HG02884 (cell line): ENCODE results near the gene MYO1D.
"Not testable (repeated sequence)": the region's sequence is repeated elsewhere in the genome, so short reads cannot be mapped to it uniquely, and the experiment has no call there.

Source experiments
- ATAC-seq: cut with Tn5 transposase; IDR thresholded peaks from one replicate; pipeline ENCODE4 v1.9.1; 2021; ENCODE audit warnings: mild to moderate bottlenecking, moderate library complexity; ENCODE audit not compliant: unreplicated experiment

MYO1D gene

DNA sequence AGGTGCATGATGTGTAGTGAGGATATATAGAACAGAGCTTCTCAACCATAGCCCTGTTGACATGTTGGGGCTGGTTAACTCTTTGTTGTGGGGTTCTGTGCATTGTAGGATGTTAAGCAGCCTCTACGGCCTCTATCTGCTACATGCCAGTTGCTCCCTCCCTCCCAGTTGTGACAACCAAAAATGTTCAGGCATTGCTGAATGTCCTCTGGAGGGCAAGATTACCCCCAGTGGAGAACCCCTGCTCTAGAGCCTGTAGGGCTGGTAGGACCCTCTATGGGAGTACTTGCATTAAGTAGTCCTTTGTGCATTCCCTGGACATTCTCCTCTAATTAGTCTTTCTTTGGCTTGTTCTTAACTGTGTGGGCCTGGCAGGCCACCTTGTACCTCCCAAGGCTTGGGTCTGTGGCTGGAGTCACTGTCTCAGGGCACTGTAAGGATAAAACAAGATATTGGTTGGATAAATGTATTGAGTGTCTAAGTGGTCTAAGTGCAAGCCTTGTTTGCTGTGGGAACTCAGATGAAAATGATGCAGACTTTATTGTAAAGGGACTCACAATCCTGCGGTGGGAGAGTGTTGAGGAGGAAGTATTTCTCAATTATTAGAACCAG is 19.8 kb upstream of the MYO1D start:
- no peak for ATAC-seq

DNA sequence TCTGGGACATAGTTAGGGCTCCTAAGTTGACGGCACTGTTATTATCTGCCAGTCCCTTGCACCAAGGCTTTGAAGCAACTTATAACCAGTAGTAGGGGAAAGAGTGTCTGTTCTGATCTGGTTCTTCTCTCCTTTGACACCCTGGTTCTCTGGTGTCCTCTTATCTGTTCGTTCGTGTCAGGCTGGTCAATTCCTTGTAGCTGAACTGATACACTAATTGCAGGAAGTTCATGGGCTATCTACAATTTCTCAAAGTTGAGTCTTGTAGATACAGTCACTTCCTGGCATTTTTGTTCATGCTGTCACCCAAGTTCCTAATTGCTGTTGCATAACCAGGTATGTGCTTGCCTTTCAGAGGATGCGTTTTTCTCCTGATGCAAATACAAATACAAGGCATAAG is 17.3 kb upstream of the MYO1D start:
- no peak for ATAC-seq

DNA sequence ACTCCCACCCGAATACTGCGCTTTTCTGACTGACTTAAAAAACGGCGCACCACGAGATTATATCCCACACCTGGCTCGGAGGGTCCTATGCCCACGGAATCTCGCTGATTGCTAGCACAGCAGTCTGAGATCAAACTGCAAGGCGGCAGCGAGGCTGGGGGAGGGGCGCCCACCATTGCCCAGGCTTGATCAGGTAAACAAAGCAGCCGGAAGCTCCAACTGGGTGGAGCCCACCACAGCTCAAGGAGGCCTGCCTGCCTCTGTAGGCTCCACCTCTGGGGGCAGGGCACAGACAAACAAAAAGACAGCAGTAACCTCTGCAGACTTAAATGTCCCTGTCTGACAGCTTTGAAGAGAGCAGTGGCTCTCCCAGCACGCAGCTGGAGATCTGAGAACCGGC is 10.5 kb upstream of the MYO1D start:
- ATAC-seq, result not testable (repeated sequence)

DNA sequence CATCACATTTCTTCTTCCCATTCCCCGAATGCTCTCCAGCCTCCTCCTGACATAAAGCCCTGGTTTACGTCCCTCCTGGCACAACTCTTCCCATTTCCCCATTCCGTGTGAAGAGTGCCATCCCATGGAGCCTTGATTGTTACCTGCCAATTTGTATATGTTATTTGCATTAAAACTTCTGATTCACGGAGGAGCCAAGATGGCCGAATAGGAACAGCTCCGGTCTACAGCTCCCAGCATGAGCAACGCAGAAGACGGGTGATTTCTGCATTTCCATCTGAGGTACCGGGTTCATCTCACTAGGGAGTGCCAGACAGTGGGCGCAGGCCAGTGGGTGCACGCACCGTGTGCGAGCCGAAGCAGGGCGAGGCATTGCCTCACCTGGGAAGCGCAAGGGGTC is 10.0 kb upstream of the MYO1D start:
- ATAC-seq, result not testable (repeated sequence)

DNA sequence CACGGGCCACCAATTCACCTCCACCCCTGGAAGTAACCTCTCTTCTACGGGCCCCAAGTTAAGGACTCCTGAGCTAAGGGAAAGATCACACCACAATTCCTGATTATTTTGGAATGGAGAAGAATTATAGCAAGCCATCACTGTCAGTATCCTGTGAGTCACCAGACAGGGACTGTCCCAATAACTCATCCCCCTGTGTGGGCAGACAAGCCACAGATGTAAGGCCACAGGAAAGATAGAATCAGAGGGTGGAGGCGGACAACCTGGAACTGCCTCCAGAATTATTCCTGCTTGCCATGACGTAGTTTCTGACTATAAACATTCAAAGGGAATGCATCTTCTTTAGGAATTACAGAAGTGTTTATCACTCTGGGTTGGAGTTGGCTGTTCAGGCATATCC is 5.8 kb upstream of the MYO1D start:
- ATAC-seq, result no peak

DNA sequence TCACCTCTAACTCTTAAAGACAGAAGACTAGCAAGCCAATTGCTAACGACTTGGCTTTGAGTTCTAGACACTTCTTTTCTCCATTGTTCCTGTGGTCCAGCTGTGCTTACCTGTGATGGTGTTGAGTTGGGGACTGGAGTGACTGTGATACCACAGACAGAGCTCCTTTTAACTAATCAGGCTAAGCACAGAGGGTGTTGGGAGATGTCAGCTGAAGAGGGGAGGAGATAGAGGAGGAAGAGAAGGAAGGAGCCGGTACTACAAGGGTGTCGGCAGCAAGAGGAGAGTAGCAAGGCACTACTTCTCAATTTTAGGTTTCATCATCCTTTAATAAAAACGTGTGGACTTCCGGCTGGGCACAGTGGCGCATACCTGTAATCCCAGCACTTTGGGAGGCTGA is 5.1 kb upstream of the MYO1D start:
- ATAC-seq, result no peak

DNA sequence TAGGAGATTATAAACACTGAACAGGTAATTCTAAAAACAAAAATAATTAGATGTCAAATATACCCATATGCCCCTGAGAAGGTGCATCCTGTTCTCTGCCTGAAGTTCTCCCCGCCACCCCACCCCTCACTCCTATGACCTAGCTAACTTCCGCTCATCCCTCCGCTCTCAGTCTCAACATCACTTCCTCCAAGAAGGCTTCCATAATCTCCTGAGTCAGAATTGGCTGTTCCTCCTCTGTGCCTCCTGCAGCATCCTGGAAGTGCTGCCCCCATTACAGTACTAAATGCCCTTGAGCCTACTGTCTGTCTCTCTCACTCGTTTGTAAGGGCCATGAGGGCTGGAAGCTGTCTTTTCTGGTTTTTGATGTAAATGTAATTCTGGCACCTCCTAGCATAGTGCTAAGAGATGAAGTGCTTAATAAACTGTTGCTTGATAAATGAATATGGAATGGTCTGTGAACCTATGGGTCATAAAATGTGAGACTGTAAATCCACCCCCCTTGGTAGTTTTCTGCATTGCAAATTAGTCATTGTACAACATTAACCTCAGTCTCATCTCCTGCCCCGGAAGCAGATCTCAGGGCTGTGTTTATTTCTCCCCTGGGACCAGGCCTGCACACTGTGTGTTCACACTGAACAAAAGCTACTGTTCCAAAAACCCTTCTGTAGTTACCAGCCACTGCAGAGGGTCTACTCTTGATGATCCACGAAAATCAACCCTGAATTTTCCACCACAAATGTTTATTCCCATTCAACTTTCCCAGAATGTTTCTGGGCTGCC is 3.9 kb upstream of the MYO1D start:
- no peak for ATAC-seq

DNA sequence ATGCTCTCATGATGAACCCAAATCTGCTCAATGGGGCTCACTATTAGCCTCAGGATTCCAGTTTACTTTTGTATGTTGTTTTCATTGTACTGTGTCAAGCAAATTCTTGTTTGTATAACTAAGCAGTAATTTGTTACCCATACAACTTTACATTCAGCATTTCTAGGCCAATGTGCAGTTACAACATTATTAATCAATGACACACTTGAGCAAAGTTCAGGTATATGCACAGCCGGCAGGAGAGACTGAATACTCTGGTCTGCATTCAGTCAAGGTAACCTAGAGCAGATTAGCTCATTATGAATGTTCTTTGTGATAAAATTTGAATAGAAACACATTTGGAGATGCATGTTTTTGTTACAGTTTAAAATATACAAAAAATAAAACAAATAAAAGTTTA is 2.2 kb upstream of the MYO1D start:
- no peak for ATAC-seq

DNA sequence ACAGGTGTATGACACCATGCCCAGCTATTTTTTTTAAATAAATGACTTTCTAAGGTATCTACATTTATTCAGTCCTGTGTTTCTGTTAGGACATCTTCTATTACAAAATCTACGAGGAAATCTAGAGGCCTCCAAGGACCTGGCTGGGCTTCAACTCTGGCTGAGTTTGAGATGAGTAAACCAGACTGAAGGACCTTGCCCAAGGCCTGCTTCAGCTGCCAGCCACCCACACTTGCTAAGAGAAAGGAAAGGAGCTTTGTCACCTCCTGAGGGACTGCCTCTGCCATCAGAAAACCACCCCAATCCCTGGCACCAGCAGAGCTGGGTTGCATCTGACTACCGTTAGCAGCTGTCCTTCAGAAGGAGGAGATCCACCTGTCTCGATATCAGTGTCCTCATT is 1.3 kb upstream of the MYO1D start:
- no peak for ATAC-seq

DNA sequence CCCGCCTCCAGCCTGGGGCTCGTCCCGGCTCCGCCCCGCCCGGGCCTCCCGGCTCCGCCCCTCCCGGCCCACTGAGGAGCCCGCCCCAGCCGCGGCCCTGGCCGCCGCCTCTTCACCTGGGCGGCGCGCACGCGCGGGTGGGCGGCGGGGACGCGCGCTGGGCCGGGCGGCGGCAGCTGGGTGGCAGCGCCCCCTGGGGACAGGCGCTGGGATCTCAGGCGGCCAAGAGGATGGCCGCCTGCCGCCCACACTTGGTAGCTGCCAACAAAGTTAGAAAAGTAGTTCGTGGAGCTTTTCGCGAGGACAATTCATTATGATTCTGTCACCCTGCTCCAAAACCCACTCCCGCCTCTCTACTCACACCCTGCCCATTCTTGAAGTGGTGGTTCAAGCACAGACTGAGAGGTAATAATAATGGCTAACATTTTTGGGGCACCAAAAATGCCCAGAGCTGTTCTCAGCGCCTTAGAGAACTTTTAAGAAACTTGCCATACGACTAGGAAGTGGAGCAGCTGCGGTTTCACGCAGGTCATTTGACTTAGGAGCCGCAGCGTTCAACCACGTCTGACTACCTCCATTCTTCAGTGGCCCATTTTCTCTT is 340 bp upstream of the MYO1D start:
- ATAC-seq, result peak; percentile 82

DNA sequence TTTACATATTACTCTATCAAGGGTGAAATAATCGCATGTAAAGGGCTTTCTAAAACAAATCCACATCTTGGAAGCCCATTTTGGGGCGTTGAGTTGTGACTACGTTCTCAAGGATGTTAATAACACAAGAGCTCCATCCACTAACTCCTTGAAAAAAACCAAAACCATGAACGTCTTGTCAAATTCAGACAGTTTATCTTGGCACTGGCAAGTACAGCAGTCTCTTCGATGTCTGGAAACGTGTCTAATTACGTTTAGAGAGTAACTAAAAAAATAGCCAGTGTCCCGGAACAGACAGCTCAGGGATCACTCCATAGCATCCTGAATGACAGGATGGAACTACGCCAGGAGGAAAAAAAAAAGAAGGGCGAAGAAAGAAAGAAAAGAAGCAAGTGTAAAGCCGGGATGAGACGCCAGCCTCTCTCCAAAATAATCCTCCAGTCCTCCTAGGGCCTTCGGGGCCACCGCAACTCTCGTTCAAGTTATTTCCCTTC is 954 bp downstream of the MYO1D start:
- ATAC-seq, result no peak

DNA sequence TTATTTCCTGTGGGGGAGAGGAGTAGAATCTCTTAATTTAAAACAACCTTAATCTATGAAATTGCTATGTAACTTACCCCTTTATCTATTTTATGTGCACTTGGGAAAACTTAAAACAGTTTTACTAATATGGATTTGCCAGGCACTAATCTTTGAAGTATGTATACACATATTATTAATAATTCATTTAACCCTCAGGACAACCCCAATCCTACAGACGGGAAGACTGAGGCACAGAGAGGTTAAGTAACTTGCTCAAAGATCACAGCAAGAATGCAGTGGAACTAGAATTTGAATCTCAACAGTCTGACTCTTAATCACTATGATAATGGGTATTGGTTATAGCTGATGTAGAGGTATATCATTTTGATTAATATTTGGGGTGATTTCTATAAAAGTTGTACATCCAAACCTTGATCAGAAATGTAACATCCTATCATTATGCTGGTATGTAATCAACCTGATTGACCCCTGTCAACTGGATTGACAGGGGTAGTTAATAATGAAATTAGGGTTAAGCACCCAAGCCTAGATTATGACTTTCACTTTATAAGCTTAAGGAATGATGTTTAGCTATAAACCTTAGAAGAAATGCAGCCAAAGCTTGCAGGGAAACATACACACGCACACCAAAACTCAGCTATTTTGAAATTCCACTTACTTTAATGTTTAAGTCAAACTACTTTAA is 1.6 kb downstream of the MYO1D start:
- no peak for ATAC-seq

DNA sequence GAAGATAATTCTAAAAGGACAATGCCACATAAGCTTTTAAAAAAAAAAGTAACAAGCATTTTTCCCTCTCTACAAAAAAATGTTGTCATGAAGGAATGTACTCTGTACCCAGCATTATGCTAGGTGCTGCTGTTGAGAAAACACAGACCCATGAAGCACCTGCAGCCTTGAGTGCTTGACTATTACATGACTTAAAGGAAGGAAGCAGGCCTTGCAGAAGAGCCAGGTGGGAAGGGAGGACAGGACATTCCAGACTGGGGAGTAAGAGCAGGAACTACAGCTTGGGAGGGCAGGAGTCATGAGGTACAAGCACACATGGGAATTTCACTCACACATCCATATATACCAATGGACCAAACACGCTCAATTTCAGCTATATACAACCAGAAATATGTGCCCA is 3.8 kb downstream of the MYO1D start:
- ATAC-seq, result no peak

DNA sequence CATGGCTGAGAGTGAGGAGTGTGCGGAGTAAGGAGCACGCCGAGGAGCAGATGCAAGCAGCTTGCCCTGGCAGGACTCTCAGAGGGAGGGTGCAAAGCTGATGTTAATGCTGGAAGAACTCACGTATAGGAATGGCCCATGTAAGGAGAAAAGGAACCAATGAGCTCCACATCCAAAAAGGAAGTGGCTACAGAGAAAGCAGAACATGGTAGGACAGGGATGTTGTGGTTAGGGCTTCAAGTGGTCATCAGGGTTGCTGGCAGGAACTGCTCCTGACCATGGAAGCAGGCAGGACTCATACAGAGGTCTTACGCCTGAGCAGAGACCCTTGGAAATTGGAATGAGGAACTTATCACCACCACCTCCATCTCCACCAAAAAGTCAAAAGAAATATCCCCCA is 5.2 kb downstream of the MYO1D start:
- no peak for ATAC-seq

DNA sequence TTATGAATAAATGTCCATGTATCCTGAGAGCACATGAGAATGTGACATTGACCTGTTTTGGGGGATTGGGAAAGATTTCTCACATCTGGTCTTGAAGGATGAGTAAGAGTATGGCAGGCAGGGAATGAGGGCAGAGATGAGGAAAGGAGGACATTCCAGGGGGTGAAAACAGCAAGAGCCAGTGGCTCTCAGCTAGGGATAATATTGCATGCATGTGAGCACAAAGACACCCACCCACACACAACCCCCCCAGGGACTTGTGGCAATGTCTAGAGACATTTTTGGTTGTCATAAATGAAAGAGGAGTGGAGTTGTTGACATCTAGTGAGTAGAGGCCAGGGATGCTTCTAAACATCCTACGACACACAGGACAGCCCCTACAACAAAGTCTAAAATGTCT is 6.0 kb downstream of the MYO1D start:
- ATAC-seq, result no peak

DNA sequence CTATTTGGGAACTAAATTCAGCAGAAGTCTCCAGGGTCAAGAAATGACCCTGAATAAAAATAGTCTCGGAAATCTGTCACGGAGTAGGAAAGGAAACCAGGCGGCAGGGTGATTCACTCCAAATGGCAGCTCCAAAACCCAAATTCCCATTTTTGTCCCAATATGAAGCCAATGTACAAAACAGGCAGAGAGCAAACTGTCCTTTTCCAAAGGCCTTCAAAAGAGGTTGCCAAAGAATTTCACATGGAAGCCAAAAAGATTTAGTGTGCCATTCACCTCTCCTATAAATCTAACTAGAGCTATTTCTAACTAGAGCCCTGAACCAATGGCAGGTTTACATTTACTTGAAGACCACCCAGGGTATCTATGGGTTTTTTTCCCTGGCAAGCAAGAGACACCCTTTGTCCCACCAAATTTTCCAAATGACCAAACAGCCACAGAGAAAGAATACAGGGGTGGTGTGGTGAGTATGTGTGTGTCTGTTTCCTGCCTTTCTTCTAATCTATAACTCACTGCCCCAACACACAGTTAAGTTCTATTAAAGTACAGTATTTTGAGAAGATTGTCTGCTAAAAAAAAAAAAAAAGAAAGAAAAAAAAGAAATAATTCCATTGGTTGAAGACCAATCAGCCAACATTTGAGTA is 6.8 kb downstream of the MYO1D start:
- no peak for ATAC-seq

DNA sequence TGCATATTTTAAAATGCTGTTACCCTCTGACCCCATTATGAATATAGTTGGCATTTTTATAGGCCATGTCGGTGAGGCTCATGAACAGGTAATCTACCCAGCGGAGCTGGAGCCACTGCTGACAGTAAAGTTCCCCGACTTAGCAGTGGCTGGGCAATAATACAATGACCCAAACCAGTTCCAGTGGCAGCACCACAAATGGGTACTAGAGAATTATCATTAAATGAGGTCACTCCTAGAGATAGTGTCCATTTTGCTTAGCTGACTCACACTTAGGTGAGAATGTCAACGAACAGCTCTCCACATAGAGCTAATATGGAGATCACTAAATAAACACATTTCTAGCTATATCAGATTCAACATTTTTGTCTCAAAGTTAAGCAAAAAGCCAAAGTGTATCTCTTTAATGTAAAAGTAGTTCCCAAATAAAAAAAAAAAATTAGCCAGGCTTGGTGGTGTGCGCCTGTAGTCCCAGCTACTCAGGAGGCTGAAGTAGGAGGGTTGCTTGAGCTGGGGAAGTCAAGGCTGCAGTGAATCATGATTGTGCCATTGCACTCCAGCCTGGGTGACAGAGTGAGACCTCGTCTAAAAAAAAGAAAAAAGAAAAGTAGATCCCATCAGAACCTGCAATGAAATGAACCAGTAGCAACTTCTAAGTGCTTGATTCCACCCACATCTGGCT is 7.4 kb downstream of the MYO1D start:
- no peak for ATAC-seq

DNA sequence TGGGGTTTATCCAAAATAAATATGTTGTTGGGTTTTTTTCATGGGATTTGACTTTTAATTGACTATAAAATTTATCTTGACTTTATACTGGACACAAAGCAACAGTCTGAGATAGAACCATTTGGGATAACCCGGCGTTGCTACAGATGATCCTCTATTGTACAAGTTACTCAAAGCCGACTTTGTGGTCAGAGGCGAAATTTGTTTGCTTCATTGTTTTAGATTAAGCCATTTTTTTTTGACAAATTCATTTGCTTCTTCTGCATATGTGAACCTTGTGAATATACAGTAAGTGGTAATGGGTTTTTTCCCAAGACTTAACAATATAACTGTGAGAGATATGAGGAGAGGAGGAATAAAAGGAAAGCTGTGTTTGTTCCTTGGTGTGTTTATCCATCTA is 11.8 kb downstream of the MYO1D start:
- no peak for ATAC-seq

DNA sequence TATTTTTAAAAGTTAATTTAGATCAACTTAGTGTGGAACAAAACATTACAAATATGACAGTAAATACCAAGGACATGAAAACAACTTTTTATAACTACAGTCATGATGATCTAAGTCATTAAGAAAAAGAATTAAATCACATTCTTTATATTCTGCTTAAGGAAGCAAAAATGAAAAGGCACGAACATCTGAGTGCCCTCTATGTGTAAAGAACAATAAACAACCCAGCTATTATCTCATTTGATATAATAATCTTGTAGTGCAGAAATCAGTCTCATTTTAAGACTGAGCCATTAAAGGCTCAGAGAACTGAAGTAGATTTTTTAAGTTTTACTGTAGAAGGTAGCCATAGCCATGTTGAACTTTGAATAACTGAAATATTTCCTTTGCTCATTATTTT is 13.4 kb downstream of the MYO1D start:
- ATAC-seq, result no peak

DNA sequence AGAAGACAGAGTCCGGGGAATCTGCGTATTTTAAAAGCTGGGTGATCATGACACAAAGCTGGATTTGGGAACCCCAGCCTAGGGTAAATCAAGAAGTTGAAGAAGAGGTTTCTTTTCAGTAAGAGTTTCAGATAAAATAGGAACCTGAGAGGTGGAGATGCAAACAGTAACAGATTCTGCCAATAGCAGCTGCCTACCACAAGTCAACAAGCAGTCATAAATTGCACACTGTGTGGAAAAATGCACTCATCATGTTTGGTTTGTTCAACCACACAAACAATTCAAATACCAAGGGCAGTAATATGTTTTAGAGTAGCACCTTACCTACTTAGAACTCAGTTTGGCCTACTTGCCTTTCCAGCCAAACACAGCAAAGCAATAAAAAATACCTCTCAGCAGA is 14.0 kb downstream of the MYO1D start:
- no peak for ATAC-seq

DNA sequence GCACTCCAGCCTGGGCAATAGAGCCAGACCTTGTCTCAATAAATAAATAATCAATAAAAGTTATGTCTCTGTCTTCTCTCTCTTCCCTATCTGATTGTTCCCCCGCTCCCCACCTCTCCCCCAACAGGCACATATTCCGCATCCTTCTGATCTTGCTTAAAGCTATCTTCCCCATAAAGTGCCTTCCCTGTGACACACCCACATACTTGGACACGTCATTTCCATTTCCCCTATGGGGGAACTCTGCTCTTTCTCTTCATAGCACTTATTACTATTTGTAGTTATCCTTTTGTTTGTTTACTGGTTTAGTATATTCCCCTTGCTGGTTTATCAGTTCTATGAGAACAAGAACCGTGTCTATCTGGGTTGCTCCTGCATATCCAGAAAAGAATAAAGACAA is 14.9 kb downstream of the MYO1D start:
- no peak for ATAC-seq
